GM03348 (cell line): ENCODE measurements around the gene CLIC6.
"Not testable (repeated sequence)": the region's sequence is repeated elsewhere in the genome, so short reads cannot be mapped to it uniquely, and the experiment has no call there.

Experiments used
- DNase-seq: peaks from one replicate; pipeline ENCODE4 v3.0.0; 2012; ENCODE audit warnings: low spot score

The CLIC6 gene

DNA sequence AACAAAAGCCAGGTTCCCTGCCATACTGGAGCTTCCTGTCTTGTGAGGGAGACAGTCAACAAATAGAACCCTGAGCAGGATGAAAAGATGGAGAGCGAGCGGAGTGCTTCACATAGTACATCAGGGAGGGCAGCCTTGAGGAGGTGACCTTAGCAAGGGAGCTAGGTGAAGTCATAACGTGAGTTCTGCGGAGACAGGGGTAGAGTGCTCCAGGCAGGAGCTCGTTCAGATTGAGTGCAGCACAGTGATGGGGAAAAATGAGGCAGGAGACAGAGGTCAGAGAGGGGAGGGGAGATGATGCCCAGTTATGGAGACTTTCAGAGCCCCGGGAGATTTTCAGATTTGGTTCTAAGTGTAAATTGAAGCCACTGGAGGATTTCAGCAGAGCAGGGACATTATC, 15.3 kb upstream of the CLIC6 start:
- no peak for DNase-seq

DNA sequence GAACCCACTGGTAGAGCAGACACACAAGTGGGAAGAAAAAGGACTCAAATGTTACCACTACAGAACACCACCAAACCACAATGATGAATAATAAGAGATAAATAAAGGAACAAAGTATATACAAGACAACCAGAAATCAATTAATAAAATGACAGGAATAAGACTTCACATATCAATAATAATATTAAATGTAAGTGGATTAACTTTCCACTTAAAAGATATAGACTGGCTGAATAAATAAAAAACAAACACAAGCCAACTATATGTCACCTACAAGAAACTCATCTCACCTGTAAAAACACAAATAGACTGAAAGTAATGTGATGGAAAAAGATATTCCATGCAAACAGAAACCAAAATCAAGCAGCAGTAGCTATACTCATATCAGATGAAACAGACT, 6.9 kb upstream of the CLIC6 start:
- DNase-seq, result no peak

GRCh38 chr21:34667761-34668160, 1.0 kb upstream of the CLIC6 start:
- DNase-seq, result no peak

DNA sequence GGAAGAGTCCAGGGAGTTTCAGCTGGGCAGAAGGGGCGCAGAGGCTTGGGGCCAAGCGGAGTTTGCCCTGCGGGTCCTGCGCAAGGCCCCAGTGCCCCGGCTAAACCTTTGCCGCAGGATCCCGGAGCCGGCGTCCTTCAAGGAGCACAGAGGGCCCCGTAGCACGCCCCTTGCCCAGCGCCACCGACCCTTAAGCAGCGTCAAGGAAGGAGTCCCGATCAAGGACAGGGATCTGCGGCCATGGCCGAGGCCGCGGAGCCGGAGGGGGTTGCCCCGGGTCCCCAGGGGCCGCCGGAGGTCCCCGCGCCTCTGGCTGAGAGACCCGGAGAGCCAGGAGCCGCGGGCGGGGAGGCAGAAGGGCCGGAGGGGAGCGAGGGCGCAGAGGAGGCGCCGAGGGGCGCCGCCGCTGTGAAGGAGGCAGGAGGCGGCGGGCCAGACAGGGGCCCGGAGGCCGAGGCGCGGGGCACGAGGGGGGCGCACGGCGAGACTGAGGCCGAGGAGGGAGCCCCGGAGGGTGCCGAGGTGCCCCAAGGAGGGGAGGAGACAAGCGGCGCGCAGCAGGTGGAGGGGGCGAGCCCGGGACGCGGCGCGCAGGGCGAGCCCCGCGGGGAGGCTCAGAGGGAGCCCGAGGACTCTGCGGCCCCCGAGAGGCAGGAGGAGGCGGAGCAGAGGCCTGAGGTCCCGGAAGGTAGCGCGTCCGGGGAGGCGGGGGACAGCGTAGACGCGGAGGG, 520 bp downstream of the CLIC6 start:
- peak; percentile 23 for DNase-seq

DNA sequence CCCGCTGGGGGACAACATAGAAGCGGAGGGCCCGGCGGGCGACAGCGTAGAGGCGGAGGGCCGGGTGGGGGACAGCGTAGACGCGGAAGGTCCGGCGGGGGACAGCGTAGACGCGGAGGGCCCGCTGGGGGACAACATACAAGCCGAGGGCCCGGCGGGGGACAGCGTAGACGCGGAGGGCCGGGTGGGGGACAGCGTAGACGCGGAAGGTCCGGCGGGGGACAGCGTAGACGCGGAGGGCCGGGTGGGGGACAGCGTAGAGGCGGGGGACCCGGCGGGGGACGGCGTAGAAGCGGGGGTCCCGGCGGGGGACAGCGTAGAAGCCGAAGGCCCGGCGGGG, 1.1 kb downstream of the CLIC6 start:
- DNase-seq, result not testable (repeated sequence)

GRCh38 chr21:34670220-34670961, 1.6 kb downstream of the CLIC6 start:
- DNase-seq, result peak; percentile 21

- DNase-seq, result no peak
Observed at GRCh38 chr21:34670962-34671348, 2.2 kb downstream of the CLIC6 start.

DNA sequence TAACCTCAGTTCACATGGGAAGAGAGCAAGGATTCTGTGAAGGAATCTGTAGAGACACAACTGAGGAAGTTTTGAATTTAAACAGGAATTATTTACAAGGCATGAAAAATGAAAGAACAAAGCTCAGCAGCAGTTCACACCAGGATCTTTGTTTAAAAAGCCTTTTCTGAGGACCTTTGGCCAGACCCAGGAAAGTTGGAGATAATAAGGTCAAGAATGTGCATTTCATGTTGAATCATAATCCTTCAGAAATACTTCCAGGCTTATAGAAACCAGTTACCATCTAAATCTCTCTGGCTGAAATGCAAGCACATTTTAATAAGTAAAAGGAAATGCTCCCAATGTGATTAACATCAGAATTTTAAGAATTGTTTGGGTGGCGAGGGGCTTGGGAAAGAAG, 2.7 kb downstream of the CLIC6 start:
- no peak for DNase-seq

GRCh38 chr21:34671891-34672290, 3.1 kb downstream of the CLIC6 start:
- no peak for DNase-seq

DNA sequence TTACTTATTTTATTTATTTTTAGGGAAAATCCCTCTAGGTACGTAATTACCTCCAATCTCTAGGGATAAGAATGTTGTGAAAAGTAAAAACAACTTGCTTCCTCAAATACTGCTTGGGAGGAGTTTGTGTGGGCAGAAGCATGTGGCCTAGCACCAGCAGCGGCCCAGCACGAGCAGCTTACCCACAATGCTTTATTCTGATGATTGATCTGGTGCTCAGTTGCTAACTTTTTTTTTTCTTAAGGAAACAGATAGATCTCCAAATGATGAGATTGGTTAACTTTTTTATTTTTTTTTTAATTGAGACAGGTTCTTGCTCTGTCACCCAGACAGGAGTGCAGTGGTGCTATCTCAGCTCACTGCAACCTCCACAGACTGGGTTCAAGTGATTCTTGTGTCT, 4.2 kb downstream of the CLIC6 start:
- no peak for DNase-seq

DNA sequence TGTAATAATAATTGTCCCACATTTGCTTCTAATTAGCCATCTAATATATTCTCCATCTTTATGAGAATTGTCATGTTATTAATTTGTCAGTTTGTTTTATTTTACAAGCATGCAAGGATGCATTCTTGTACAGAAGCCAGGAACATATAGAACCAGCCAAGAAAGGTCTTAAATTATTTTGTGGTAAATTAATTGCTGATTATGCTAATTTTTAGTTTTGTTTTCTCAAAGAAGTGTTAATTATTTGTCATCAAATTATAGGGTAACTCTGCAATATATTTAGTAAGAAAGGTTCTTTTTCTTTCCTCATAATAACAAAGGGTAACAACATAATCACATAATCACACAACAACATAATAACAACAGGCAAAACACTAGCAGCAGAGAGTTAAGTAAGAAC, 5.7 kb downstream of the CLIC6 start:
- no peak for DNase-seq

GRCh38 chr21:34675871-34676270, 7.1 kb downstream of the CLIC6 start:
- no peak for DNase-seq

GRCh38 chr21:34679051-34679450, 10.3 kb downstream of the CLIC6 start:
- no peak for DNase-seq

DNA sequence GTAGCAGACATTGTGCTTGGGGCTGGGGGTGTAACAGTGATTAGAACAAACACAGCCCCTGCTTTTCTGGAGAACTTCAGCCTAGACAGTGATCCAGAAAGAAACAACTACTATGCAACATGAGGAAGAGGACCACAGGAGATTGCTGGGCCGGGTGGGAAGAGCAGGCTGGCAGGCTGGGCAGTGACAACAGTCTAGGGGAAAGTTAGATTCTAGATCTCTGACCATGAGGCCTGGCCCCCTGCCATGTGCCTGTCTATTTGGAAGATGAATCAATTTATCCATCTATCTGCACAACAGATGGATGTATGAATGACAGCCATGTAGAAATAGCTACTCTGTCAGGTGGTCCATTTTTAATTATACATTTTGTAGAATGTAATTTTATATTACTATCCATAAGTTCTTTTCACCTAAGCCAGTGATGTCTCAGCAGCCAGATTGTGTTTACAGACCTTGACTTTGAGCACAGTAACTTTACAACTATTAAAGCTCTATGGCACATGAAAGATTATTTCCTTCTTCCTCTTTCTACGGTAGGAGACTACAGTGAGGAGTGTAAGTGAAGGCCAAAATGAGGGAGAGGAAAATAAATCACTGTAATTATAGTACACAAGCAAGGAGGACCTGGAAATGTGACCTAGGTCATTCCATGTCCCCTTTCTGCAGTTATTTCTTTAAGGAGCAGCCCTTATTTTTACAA, 15.5 kb downstream of the CLIC6 start:
- no peak for DNase-seq

GRCh38 chr21:34687065-34687464, 18.3 kb downstream of the CLIC6 start:
- DNase-seq, result no peak

DNA sequence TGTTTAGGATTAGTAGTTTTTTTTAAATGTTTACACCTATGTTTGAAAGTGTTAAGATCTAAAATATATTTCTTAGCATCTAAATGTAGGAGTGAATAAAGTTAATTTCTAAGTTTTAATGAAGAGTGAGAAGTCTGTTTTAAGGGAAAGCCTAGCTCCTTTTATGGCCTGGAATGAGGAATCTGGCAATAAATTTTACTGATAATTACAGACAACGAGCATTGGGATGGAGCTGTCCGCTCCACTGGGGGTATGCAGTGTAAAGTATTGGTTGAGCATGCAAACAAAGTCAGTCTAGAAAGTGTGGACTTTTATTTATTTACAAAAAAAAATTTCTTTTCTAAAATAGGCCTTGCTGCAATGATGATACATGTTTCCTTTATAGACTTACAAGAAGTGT, 19.0 kb downstream of the CLIC6 start:
- no peak for DNase-seq

DNA sequence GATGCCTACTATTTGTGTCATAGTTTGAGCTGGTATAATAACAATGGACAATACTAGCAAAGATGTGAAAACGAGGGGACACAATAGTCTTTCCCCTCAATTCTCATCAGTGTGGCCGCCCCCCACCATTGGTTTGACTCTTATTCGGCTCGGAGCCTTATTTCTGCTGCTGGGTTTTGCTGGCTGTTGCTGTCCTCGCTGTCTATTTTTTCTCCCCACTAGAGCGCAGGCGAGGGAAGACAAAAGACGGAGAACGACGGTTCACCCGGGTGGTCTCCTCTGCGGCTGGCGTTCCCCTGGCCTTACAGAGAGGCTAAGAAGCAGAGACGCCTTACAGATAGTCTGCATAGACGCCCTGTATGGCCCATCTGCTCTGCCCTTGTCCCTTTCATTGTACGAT, 19.4 kb downstream of the CLIC6 start:
- DNase-seq, result peak; percentile 48

DNA sequence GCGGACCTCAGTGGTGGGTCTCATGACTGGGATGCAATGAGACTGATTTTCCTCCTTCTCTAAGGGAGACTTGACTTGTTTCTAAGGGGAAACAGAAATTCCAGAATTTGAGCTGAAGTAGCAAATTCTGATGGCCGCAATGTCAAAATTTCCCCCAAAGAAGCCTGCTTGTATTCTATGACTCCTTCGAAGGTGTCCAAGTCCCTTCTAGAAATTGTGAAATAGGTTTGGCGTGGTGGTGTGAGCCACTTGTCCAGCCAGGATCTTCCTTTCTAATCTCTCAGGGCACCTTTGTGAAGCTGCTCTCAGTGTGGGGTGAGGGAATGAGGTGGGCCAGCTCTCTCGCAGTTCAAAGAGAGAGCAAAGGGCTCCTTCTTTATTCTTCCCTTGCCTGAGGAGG, 19.9 kb downstream of the CLIC6 start:
- no peak for DNase-seq

GRCh38 chr21:34690041-34690792, 21.4 kb downstream of the CLIC6 start:
- DNase-seq, result no peak

DNA sequence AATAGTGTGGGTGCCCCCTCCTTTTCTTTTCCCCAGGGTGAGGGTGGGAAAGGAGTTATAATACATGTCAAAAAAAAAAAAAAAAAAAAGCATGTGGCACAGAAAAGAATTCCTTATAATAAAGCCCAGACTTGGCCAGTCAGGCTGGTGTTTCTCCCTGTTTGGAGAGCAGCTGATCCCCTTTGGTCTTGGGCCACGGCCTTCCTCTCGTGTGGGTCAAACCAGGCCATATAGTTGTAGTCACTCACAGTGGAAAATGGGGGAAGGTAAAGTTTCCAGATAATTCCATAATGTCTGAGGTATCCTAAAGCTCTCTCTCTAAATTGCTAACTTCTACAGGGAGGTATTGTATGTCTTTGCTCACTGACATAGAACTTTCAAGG, 22.0 kb downstream of the CLIC6 start:
- no peak for DNase-seq

DNA sequence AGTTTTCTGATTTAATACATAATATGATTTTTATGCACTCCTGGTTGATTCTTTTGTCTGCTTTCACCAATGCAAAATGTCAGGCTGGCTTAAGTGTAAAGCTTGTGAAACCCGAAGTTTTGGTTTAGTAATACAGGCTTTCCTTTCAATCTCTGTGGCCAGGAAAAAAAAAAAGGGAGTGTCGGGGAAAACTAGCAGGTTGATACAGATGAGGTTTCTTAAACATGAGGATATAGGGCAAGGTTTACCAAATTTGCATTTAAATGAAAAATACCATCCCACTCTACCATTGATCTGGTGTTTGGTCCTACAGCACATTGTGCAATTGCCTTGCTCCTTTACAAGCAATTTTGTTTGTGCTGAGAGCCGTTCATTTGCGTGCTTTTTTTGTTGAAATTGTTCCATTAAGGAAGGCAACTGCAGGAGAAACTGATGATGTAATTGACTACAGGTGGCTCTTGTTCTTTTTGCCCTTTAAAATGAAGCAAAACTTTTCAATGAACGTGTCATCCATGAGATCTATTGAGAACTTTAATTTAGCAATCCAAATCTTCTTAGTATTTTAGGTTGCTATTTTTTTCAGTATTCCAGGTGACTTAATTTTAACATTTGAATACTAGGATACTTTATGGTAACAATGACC, 22.7 kb downstream of the CLIC6 start:
- DNase-seq, result no peak

DNA sequence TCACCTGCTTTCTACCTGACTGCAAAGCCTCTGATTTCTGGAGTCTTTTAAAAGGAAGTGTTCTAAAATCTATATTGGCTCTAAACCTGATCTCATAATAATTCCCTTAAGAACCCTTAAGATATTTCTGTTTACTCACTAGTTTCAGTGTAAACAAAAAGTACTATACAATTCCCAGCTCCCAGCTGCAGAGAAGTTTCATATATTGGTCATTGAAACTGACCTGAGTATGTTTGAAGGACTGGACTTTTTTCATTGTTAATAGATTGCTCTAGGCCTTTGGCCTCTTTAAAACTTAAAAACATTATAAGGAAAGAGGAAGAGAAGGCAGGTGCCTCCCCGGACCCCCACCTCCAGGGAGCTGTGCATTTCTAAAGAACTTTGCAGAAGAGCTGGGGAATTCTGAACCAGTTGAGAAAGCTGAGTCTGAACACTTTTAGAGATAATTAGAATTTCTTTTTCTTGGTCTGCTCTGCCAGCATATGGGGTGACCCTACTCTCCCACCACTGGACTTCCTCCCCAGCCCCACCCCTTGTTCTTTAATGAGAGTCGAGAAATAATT, 23.7 kb downstream of the CLIC6 start:
- DNase-seq, result no peak
